IPS DF 6.9 (cell line): Measurements from ENCODE around the gene FAM181A.

Source experiments
- DNase-seq: peaks from one replicate; pipeline ENCODE4 v3.0.0-alpha.2; 2013; ENCODE audit warnings: low read depth, low spot score
- H3K27ac ChIP-seq: one replicate; pipeline ENCODE4 v1.5.1; 2013; ENCODE audit warnings: low read length, control low read depth
- H3K27me3 ChIP-seq: 2 replicates; pipeline ENCODE4 v1.6.1; 2013; ENCODE audit warnings: mild to moderate bottlenecking, low read length; ENCODE audit not compliant: control insufficient read depth, insufficient read depth
- H3K36me3 ChIP-seq: 2 replicates; pipeline ENCODE4 v1.6.1; 2013; ENCODE audit warnings: low read length; ENCODE audit not compliant: control insufficient read depth, insufficient read depth
- H3K4me1 ChIP-seq: 2 replicates; pipeline ENCODE4 v1.6.1; 2013; ENCODE audit warnings: low read length; ENCODE audit not compliant: control insufficient read depth, insufficient read depth
- H3K4me3 ChIP-seq: 2 replicates; pipeline ENCODE4 v1.5.1; 2013; ENCODE audit warnings: mild to moderate bottlenecking, low read length
- H3K9me3 ChIP-seq: 2 replicates; pipeline ENCODE4 v1.6.1; 2013; ENCODE audit warnings: low read length, inconsistent platforms; ENCODE audit not compliant: control insufficient read depth, insufficient read depth
- WGBS: extraction: QIAGEN DNeasy Blood & Tissue Kit; methylation state at CpG from one replicate; pipeline ENCODE4 v1.1.7; 2013; ENCODE audit warnings: mixed read lengths, missing lambda C conversion rate; ENCODE audit not compliant: insufficient read length, insufficient coverage; 5-methylcytosine and 5-hydroxymethylcytosine counted together

FAM181A gene

DNA sequence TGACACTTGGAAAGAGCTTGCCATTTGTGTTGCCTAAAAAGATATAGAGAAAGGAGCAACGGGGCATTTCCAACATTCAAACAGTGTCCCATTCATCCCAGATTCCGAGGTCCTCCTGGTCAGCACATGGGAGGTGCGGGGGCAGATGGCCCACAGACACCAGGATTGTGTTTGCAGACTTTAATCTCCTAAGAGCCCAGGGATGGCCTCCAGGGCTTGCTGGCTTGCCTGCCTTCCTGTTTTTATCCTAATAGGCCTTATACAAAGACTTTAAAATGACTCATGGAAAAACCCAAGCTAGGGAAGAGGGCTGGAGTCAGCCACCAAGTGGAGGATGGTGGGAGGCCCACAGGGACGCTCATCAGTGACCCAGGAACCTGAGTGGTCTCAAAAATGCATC, 21.5 kb upstream of the FAM181A start:
- Histone ChIP-seq H3K4me3 (no peak overlapping the region), H3K9me3 (no peaks in the 10 kb centered on the region), H3K36me3 (no peaks in the 10 kb centered on the region), H3K27ac (no peak overlapping the region), H3K4me1 (peaks cover 2% of the 10 kb centered on the region; the same call in 1 of the 2 replicates), H3K27me3 (no peaks in the 10 kb centered on the region)
- WGBS, result no CpG with 5 or more reads among the region's 4 CpGs
- DNase-seq, result no peak

GRCh38 chr14:93906341-93907329, 20.5 kb upstream of the FAM181A start:
- no CpG with 5 or more reads among the region's 15 CpGs for WGBS
- Histone ChIP-seq H3K4me3 (no peak overlapping the region), H3K27me3 (no peaks in the 10 kb centered on the region), H3K9me3 (no peaks in the 10 kb centered on the region), H3K36me3 (no peaks in the 10 kb centered on the region), H3K27ac (no peak overlapping the region), H3K4me1 (peaks cover 2% of the 10 kb centered on the region; the same call in 1 of the 2 replicates)
- DNase-seq, result peak; percentile 72

DNA sequence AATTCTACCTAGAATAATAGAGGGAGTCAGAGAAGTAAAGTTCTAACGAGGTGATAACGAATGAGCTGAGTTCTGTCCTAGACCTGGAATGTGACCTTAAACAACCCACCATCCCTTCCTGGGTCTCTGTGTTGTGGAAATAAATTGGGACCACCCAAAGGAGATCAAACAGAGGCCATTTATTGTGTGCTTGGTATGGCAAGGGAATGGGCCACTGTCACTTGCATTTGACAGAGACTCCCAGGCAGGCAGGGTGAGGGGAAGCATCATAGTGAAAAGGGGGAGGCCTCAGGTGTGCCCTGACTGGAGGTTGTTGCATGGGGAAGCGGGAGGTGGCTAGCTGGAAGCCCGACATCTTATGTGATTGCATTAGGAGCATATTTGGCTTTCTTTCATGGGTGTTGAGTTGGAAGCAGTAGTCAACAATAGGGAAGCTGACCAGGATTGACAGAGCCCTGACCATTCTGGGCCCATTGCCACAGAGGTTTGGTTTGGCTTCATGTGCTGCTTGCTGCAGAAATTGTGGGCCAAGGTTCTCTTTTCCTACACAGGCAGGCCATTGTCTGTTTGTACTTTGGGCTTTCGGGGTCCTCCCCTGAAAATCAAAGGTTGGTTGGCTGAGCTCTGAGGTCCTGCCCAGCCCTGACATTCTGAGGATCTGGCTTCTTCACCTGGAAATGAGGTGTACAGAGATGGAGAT, 17.6 kb upstream of the FAM181A start:
- Histone ChIP-seq H3K27me3 (no peaks in the 10 kb centered on the region), H3K9me3 (no peaks in the 10 kb centered on the region), H3K4me1 (peaks cover 2% of the 10 kb centered on the region; the same call in 1 of the 2 replicates), H3K27ac (no peak overlapping the region), H3K4me3 (no peak overlapping the region), H3K36me3 (no peaks in the 10 kb centered on the region)
- no peak for DNase-seq
- WGBS, result no CpG with 5 or more reads among the region's 5 CpGs

DNA sequence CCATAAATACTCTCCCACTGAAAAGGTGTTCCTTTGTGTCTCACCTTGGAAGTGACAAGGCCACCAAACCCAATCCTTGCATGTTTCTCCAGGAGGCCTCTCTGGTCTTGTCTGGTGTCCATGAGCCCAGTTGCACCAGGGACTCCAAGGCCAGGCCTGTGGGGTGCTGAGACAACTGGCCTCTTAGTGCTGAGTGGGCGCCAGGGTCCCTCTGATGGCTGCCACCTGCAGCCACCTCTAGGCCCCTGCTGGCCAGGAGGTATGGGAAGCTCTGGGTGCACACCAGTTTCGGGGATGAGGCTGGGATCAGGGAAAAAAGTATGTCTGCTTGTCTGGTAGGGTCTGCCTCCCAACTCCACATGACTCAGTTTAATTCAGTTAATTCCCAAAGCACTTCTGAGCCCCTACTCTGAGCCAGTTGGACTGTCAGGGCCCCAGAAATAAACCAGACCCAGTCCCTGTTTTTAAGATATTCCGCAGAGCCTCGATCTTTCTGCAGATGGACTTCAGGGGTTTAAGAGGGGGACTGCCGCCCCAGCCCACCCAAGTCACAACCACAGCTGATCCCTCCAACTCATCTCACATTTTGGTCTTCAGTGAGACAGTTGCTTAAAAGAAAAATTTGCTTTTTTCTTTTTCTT, 15.0 kb upstream of the FAM181A start:
- no peaks in the 10 kb centered on the region for H3K36me3 ChIP-seq
- no peaks in the 10 kb centered on the region for H3K4me1 ChIP-seq
- no peak for DNase-seq
- H3K9me3 ChIP-seq, result no peaks in the 10 kb centered on the region
- no CpG with 5 or more reads among the region's 5 CpGs for WGBS
- no peaks in the 10 kb centered on the region for H3K27me3 ChIP-seq
- no peak overlapping the region for H3K4me3 ChIP-seq
- no peak overlapping the region for H3K27ac ChIP-seq

DNA sequence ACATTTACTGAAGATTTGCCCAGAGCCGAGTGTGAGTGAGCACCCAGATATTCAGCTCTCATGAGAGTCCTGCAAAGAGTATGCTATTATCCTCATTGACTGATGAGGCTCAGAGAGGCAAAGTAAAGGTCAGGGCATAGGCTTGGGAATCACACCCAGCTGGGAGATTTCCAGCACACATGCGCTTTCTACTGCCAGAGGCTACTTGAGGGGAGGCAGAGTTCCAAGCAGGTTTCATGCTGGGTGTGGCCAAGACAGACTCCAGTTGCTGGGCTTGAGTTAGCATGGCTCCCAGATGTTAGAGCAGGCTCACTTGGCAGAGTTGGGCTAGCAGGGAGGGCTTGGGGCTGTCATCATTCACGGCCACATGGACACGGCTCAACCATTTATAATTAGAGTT, 14.4 kb upstream of the FAM181A start:
- no peak overlapping the region for H3K4me3 ChIP-seq
- no peaks in the 10 kb centered on the region for H3K9me3 ChIP-seq
- H3K27ac ChIP-seq, result no peak overlapping the region
- no peaks in the 10 kb centered on the region for H3K4me1 ChIP-seq
- no peaks in the 10 kb centered on the region for H3K27me3 ChIP-seq
- WGBS, result no CpG with 5 or more reads among the region's 4 CpGs
- no peak for DNase-seq
- H3K36me3 ChIP-seq, result no peaks in the 10 kb centered on the region

- no CpG with 5 or more reads among the region's 4 CpGs for WGBS
- Histone ChIP-seq H3K9me3 (no peaks in the 10 kb centered on the region), H3K27me3 (no peaks in the 10 kb centered on the region), H3K27ac (no peak overlapping the region), H3K4me3 (no peak overlapping the region), H3K36me3 (no peaks in the 10 kb centered on the region), H3K4me1 (no peaks in the 10 kb centered on the region)
- no peak for DNase-seq
Observed at GRCh38 chr14:93914278-93914677, 12.9 kb upstream of the FAM181A start.

DNA sequence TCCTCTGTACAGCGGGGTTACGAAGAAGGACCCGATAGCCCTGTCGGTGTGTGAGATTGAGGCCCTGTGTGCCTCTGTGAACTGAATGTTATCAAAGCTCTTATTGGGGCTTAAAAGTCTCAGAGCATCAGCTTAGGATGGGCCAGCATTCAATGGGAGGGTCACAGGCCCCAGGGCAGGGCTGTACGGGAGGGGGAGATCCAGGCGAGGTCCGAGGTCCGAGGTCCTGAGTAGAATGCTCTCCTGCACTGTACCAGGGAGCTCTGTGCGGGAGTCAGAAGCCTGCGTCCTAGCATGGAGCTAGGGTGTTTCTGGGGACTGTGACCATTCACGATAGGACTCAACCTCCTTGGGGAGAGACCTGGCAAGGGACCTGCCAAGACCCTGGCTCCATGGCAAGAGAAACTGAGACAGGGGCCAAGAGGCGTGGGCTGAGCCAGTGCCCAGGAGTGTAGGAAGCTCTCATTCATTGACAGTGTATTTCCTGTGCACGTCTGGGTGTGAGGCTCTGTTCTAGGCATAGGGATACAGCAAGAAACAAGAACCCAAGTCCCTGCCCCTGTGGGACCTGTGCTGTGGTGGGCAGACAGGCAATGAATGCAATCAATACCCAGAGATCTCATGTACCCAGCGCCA, 12.0 kb upstream of the FAM181A start:
- Histone ChIP-seq H3K4me3 (no peak overlapping the region), H3K4me1 (no peaks in the 10 kb centered on the region), H3K36me3 (no peaks in the 10 kb centered on the region), H3K27ac (no peak overlapping the region), H3K9me3 (no peaks in the 10 kb centered on the region), H3K27me3 (no peaks in the 10 kb centered on the region)
- DNase-seq, result no peak
- no CpG with 5 or more reads among the region's 14 CpGs for WGBS

GRCh38 chr14:93915800-93916199, 11.3 kb upstream of the FAM181A start:
- H3K4me1 ChIP-seq, result no peaks in the 10 kb centered on the region
- no peak for DNase-seq

DNA sequence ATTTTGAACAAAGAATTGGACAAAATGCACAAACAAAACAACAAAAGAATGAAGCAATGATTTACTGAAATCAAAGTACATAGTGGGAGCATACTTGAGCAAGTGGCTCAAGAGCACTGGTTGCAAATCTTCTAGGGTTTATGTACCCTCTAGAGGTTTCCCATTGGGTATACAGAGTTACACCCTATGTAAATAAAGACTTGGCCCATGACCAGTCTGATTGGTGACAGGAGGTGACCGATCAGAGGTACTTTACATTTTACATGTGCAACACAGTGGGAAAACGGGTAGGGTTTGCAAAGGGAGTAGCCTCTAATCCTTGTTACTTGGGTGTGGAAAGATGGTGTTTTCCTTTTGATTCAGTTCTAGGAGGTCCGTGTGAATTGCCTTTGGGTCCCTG, 10.6 kb upstream of the FAM181A start:
- DNase-seq, result no peak
- no peaks in the 10 kb centered on the region for H3K36me3 ChIP-seq
- no peak overlapping the region for H3K27ac ChIP-seq
- WGBS, result no CpG with 5 or more reads among the region's 3 CpGs
- no peak overlapping the region for H3K4me3 ChIP-seq
- no peaks in the 10 kb centered on the region for H3K27me3 ChIP-seq
- no peaks in the 10 kb centered on the region for H3K9me3 ChIP-seq
- H3K4me1 ChIP-seq, result no peaks in the 10 kb centered on the region

More at GRCh38 chr14:93915800-93916199, 11.3 kb upstream of the FAM181A start:
- no peaks in the 10 kb centered on the region for H3K27me3 ChIP-seq
- no peaks in the 10 kb centered on the region for H3K36me3 ChIP-seq
- no CpG with 5 or more reads among the region's 2 CpGs for WGBS
- H3K9me3 ChIP-seq, result no peaks in the 10 kb centered on the region
- no peak overlapping the region for H3K27ac ChIP-seq
- H3K4me3 ChIP-seq, result no peak overlapping the region

GRCh38 chr14:93917141-93917540, 10.0 kb upstream of the FAM181A start:
- H3K4me1 ChIP-seq, result no peaks in the 10 kb centered on the region
- no peaks in the 10 kb centered on the region for H3K27me3 ChIP-seq
- H3K9me3 ChIP-seq, result no peaks in the 10 kb centered on the region
- no peaks in the 10 kb centered on the region for H3K36me3 ChIP-seq
- DNase-seq, result no peak
- WGBS, result no CpG with 5 or more reads among the region's 7 CpGs
- H3K4me3 ChIP-seq, result no peak overlapping the region
- no peak overlapping the region for H3K27ac ChIP-seq
